GM19463 (cell line): Measurements from ENCODE around the gene MTCH1.
"Not testable (repeated sequence)": the region's sequence is repeated elsewhere in the genome, so short reads cannot be mapped to it uniquely, and the experiment has no call there.

ENCODE experiments used
- ATAC-seq: cut with Tn5 transposase; IDR thresholded peaks from one replicate; pipeline ENCODE4 v1.9.1; 2021; ENCODE audit warnings: mild to moderate bottlenecking, moderate library complexity; ENCODE audit not compliant: unreplicated experiment

MTCH1 gene

DNA sequence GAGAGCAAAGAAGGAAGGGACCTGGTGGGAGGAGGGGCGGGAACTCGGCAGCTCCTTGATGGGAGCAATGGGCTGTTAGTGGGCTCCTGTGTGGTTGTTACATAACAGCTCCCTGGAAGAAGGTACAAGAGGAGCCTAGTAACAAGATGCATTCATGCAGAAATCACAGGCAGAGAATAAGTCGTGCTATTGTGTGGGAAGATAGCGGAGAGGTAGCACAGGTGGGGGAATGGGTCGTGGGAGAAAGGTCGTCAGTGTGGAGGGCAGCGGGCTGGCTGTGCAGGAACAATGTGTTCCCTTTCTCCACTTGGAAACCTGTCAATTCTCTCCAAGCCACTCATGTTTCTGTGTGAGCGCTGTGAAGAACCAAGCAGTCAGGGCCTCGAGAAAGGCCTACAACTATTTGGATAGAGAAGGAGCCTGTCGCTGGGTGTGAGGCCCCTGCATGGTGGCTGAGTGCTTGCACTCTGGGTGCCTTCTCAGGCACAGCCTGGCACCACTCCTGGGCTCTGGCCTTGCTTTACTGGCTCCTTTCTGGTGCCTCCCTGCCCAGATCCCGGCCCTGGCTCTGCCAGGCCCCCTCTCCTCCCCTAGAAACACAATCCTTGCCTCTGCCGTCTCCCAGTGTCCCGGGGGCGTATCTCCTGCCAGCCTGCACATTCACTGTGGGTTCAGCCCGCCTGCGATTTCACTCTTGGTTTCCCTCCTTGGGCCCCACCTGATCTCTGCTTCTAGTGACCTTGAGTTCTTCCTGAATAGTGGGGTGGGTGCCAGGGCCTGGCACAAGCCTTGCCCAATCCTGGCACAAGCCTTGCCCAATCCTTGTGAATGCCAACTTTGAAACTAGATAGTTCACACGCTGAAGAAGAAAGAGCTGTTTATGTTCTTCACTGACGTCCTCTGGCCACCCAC, 12.1 kb upstream of the MTCH1 start:
- no peak for ATAC-seq

DNA sequence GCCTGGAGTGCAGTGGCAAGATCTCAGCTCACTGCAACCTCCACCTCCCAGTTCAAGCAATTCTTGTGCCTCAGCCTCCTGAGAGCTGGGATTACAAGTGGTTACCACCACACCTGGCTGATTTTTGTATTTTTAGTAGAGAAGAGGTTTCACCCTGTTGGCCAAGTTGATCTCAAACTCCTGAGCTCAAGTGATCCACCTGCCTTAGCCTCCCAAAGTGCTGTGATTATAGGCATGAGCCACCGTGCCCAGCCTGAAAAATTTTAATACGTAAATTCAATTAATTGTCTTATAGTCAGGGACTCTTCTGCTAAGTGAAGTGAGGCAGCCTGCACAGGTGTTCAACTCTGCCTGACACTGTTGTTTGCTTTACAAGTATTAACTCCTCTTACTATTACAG, 4.4 kb upstream of the MTCH1 start:
- not testable (repeated sequence) for ATAC-seq

- no peak for ATAC-seq
Observed at GRCh38 chr6:36989264-36989663, 3.3 kb upstream of the MTCH1 start.

DNA sequence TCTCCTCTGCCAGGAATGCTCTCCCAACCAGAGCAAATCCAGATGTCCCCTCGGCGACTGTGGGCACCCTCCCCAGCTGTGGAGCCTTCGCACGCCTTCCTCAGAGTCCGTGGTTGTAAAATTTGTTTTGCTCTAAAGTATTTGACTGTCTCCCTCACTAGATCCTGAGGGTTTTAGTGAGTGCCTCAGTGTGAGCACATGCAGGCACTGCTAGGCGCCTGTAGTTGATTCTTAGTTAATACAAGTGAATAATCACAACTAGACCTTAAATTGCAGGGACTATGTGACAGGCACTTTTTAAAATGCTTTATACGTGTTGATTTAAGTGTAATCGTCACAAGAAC, 680 bp upstream of the MTCH1 start:
- ATAC-seq = no peak

DNA sequence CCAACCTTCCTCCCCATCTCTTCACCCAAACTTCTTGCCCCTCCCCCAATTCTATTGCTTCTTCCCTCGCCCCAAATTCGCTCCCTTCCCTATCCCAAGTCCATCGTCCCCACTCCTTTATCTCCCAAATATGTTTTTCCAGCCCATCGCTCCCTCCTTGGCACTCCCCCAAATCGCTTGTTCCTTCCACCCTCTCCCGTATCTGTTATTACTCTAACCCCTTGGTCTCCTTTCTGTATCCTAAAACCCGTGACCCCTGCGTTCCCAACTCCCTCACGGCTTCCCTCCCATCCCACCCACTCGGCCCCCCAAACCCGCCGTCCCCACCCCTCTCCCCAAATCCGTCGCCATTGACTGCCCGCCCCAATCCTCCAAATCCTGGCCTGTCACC, 584 bp downstream of the MTCH1 start:
- no peak for ATAC-seq

DNA sequence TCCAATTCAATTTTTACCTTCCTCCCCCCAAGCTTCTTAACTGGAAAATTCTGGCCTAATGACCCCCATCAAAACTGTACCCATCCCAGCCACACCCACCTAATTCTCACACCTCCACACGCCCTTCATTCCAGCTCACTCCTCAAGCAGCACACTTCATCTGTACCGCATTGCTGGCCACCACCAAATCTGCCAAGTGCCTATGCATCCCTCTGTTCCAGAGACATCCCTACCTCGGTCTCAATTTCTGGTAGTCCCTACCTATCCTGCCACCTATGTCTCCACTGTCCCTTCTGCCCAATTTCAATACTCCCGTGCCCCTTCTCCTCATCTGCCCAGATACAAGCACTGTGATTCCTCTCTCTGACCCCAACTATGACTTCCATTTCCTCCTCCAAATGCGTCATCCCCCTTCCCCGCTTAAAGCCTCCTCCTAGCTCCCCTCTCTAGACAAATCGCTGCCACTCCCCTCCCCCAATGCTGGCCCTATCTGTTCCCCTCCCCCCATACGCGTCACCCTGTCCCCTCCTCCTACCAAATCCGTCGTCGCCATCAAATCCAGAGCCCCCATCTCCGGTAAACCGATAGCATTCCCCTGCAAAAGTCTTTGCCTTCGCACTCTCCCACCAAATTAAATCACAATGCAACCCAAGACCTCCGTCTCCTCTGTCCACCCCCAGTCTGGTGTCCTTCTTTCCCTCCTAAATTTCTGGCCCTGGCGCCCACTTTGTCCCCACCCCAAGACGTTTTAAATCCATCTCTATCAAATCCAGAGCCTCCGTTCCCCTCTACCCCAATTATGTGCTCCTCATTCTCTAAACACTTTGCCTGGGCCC, 1.2 kb downstream of the MTCH1 start:
- no peak for ATAC-seq

- no peak for ATAC-seq
Observed at GRCh38 chr6:36983538-36983937, 2.5 kb downstream of the MTCH1 start.

GRCh38 chr6:36980876-36981619, 4.9 kb downstream of the MTCH1 start:
- no peak for ATAC-seq

DNA sequence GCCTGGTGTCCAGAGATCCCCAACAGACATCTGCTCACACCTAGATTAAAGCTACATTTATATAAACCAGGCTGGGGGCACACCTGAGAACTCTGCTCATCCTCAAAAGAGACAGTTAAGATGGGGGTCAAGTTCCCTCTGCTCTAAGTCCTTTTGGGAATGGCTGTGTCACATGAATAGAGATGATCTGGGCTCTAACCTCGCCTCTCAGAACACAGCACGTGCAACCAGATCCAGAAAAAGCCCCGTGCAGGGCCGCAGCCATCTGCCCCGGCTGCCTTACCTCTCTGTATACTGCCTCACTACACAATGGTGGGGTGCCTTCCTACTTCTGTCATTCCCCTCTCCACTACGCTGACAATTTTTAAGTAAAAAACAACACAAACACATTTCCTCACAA, 5.9 kb downstream of the MTCH1 start:
- ATAC-seq = no peak

GRCh38 chr6:36979347-36979742, 6.7 kb downstream of the MTCH1 start:
- no peak for ATAC-seq

- no peak for ATAC-seq
Observed at GRCh38 chr6:36978421-36979346, 7.3 kb downstream of the MTCH1 start.

- ATAC-seq = no peak
Observed at GRCh38 chr6:36977470-36977941, 8.5 kb downstream of the MTCH1 start.

DNA sequence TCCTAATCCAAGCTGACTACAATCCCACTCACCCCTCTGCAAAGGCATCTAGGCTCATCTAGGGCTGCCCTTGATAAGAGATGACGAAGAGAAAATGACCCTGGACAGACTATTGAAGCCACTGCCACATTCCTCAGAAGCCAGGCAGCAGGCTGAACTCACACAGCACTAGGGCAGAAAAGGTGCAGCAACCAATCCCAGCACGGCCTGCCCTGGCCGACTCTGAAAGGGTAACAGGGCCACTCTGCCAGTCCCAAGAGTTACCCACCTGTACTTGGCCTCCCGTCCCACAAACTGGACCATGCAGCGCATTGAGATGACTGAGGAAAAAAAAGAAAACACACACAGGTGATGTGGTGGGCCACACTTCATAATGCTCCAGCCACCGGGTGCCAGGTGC, 9.1 kb downstream of the MTCH1 start:
- ATAC-seq = no peak

- ATAC-seq = no peak
Observed at GRCh38 chr6:36976509-36976908, 9.5 kb downstream of the MTCH1 start.

DNA sequence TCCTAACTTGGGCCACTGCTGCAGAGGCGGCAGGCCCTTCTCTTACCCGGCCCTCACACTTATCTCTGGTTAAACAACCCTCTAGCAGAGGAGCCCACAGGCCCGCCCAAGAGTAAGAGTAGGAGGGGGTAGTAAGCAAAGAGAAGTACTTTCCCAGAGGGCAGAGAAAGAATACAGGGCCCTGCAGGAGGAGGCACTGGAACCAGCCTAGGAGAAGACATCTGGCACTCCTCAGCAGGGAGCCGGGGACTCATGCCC, 10.1 kb downstream of the MTCH1 start:
- no peak for ATAC-seq

GRCh38 chr6:36975231-36976006, 10.6 kb downstream of the MTCH1 start:
- no peak for ATAC-seq

GRCh38 chr6:36973647-36974046, 12.3 kb downstream of the MTCH1 start:
- ATAC-seq = no peak

DNA sequence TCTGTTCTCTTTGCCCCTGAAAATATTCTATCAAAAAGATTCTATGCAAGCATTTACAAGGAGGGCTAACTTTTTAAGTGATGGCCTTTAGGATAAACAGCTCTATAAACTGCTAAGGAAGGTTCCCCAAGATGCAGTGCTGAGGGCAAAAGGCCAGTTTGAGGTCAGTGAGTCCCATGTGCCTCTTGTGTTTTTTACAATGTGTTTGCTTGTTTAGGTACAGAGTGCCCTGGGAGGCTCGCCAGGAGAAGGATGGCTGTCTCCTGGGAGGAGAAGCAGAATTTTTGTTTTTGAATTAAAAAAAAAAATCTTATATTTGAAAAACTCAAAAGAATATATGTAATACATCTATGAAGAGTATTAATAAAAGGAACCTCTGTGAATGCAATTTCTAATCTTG, 12.8 kb downstream of the MTCH1 start:
- no peak for ATAC-seq

GRCh38 chr6:36971921-36972673, 13.9 kb downstream of the MTCH1 start:
- ATAC-seq = no peak
